Measurements from ENCODE around the gene PCID2. TPM values are rescaled to one million over a fixed set of nuclear protein-coding genes. Genes with fewer than 3 reads are reported as not detected.

PCID2 gene
- total RNA-seq, 1 donor from 2014 or later: 99.6 TPM

DNA sequence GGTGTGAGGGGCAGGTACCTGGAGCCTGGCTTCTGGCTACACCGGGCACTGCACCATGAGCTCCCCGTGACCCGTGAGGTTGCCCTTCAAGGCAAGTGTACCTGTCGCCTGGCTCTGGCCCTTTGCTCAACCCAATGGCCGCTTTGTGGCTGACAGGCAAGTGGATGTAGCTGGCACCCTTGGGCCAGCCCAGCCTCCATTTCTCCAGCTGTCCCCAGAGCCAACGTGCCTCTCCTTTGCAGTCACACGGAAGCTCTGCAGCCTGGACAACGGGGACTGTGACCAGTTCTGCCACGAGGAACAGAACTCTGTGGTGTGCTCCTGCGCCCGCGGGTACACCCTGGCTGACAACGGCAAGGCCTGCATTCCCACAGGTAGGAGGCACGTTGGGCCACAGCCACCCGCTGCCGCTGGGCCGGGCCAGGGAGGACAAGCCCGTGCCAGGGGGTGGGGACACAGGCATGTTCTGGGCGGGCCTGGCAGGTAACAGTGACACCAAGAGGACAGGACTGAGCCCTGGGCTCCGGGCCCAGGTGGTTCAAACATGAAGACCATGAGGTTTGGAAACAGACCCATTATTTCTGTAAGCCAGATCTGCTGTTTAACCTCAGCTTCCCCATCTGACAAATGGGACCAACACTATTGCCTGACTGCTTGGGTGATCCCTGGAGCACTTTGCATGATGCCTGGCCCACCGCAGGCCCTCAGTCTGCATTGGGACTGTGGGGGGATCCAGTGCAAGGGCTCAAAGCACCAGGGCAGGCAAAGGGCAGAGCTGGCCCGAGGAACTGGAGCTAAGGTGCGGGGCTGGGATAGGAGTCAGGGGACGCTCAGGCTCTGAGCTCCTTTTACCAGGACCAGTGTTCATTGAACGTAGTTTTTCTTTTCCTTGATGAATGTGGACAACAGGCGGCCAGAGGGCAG is 67.5 kb downstream of the PCID2 start:
- Histone ChIP-seq H3K4me2 (no peak overlapping the region), H3K36me3 (no peaks in the 10 kb centered on the region), H3K9me3 (ENCODE audit: low read depth) (no peaks in the 10 kb centered on the region), H3F3A (ENCODE audit: low read depth) (peaks cover 22% of the 10 kb centered on the region), H3K4me3 (no peak overlapping the region), H3K9ac (no peak overlapping the region), H4K20me1 (ENCODE audit: low read depth) (no peaks in the 10 kb centered on the region), H3K4me1 (peaks cover 32% of the 10 kb centered on the region), H2AFZ (replicated peaks) (no peak overlapping the region), H3K27me3 (no peaks in the 10 kb centered on the region), H3K27ac (no peak overlapping the region), H3K79me2 (ENCODE audit: low read depth) (no peaks in the 10 kb centered on the region)
- H3K27me3 Mint-ChIP-seq (ENCODE audit: insufficient read depth, low read depth): peaks cover 4% of the 10 kb centered on the region
- no peak for TF ChIP-seq CTCF (IDR thresholded peaks at IDR 0.05)
- no peak for TF ChIP-seq EZH2phosphoT487 (IDR thresholded peaks at IDR 0.05)
- TF ChIP-seq EZH2 (IDR thresholded peaks at IDR 0.05): no peak
- H3K9me3 Mint-ChIP-seq: no peaks in the 10 kb centered on the region
- no peaks in the 10 kb centered on the region for H3K36me3 Mint-ChIP-seq
- no peak overlapping the region for H3K27ac Mint-ChIP-seq
- DNase-seq (ENCODE audit: low spot score): no peak
- H3K4me3 Mint-ChIP-seq: no peak overlapping the region
- peaks cover 4% of the 10 kb centered on the region for H3K4me1 Mint-ChIP-seq

DNA sequence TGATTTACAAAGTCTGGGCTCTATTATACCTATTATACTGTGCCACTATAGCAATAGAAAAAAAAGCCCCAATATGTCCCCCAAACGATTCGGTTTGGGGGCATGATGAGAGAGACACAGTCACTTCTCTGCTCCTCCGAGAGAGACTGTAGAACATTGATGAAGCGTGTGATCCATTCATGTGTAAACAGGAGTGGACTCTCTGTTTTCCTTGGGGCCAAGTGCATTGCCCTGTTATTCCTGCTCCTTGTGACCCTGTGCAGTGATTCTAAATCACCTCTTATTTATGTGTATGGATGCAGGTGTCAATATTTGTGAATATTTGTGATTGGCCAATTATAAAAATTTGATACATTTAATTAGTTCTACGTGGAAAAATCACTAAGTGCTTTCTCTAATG is 68.9 kb downstream of the PCID2 start:
- H3K27ac Mint-ChIP-seq: no peak overlapping the region
- Histone ChIP-seq H3K27ac (no peak overlapping the region), H3K9ac (no peak overlapping the region), H3K9me3 (ENCODE audit: low read depth) (no peaks in the 10 kb centered on the region), H3K27me3 (no peaks in the 10 kb centered on the region), H3K4me2 (no peak overlapping the region), H3K4me3 (no peak overlapping the region), H3K79me2 (ENCODE audit: low read depth) (no peaks in the 10 kb centered on the region), H4K20me1 (ENCODE audit: low read depth) (no peaks in the 10 kb centered on the region), H3K36me3 (no peaks in the 10 kb centered on the region), H3K4me1 (peaks cover 36% of the 10 kb centered on the region), H2AFZ (replicated peaks) (no peak overlapping the region), H3F3A (ENCODE audit: low read depth) (peaks cover 33% of the 10 kb centered on the region)
- H3K4me3 Mint-ChIP-seq: no peak overlapping the region
- TF ChIP-seq CTCF (IDR thresholded peaks at IDR 0.05): no peak
- TF ChIP-seq EZH2phosphoT487 (IDR thresholded peaks at IDR 0.05): no peak
- no peak for TF ChIP-seq EZH2 (IDR thresholded peaks at IDR 0.05)
- peaks cover 4% of the 10 kb centered on the region for H3K4me1 Mint-ChIP-seq
- no peaks in the 10 kb centered on the region for H3K27me3 Mint-ChIP-seq (ENCODE audit: insufficient read depth, low read depth)
- H3K36me3 Mint-ChIP-seq: no peaks in the 10 kb centered on the region
- DNase-seq (ENCODE audit: low spot score): no peak
- no peaks in the 10 kb centered on the region for H3K9me3 Mint-ChIP-seq

DNA sequence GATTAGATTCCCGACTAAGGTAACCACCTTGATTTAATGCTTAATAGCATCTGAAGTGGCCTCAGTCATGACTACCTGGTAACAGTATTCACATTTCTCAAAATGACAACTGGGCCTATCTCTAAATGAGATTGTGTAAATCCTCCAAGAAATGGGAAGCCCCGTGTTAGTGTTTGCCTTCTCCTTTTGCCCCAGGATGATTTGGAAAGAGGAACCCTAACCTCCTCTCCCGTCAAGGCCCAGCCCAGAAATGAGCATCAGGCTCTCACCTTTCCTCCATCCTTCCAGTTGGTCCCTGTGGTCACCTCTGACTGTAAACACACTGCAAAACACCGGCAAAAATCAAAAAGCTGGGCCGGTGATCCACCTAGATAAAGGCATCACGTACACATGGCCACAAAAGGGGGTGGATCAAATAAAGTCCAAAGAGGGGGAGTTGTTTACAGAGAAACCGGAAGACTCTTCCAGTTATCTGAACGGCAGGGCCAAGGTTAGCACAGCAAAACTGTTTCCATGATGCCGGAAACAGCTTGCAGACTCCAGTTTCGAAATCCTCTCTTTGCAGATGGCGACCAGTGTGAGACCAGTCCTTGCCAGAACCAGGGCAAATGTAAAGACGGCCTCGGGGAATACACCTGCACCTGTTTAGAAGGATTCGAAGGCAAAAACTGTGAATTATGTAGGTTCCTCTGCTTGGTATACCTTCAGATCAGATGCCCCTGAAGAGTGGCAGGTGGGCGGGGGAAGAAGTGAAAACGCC is 69.5 kb downstream of the PCID2 start:
- H4K20me1 ChIP-seq (ENCODE audit: low read depth): no peaks in the 10 kb centered on the region
- peaks cover 35% of the 10 kb centered on the region for H3K4me1 ChIP-seq
- H3K9me3 ChIP-seq (ENCODE audit: low read depth): no peaks in the 10 kb centered on the region
- no peak overlapping the region for H3K27ac ChIP-seq
- H3K9ac ChIP-seq: no peak overlapping the region
- no peaks in the 10 kb centered on the region for H3K27me3 ChIP-seq
- H3K4me3 ChIP-seq: no peak overlapping the region
- H3K79me2 ChIP-seq (ENCODE audit: low read depth): no peaks in the 10 kb centered on the region
- H3F3A ChIP-seq (ENCODE audit: low read depth): peaks cover 33% of the 10 kb centered on the region
- H3K4me2 ChIP-seq: no peak overlapping the region
- H3K9me3 Mint-ChIP-seq: no peaks in the 10 kb centered on the region
- peaks cover 4% of the 10 kb centered on the region for H3K4me1 Mint-ChIP-seq
- no peak overlapping the region for H2AFZ ChIP-seq (replicated peaks)
- TF ChIP-seq CTCF (IDR thresholded peaks at IDR 0.05) (no peak), EZH2phosphoT487 (IDR thresholded peaks at IDR 0.05) (no peak), EZH2 (IDR thresholded peaks at IDR 0.05) (no peak)
- H3K36me3 ChIP-seq: no peaks in the 10 kb centered on the region
- no peak overlapping the region for H3K27ac Mint-ChIP-seq
- no peaks in the 10 kb centered on the region for H3K27me3 Mint-ChIP-seq (ENCODE audit: insufficient read depth, low read depth)
- no peaks in the 10 kb centered on the region for H3K36me3 Mint-ChIP-seq
- no peak overlapping the region for H3K4me3 Mint-ChIP-seq
- DNase-seq (ENCODE audit: low spot score): no peak
